NT2/D1 (cell line): ENCODE data around the gene DNAJC22.

Source experiments
- DNase-seq: peaks from one replicate; pipeline ENCODE4 v3.0.0-alpha.2; 2011; ENCODE audit warnings: low read depth, low spot score
- H3K27me3 ChIP-seq: 2 replicates; pipeline ENCODE4 v1.6.0; 2011; ENCODE audit warnings: mild to moderate bottlenecking; ENCODE audit not compliant: insufficient read length, insufficient read depth
- H3K36me3 ChIP-seq: 2 replicates; pipeline ENCODE4 v1.6.1; 2011; ENCODE audit warnings: mild to moderate bottlenecking, low read length, mixed read lengths; ENCODE audit not compliant: insufficient read depth, insufficient read length
- H3K4me1 ChIP-seq: 2 replicates; pipeline ENCODE4 v1.5.1; 2011; ENCODE audit not compliant: insufficient read depth, insufficient read length
- H3K4me3 ChIP-seq: 2 replicates; pipeline ENCODE4 v1.5.1; 2011; ENCODE audit warnings: low read depth; ENCODE audit not compliant: insufficient read length
- H3K9ac ChIP-seq: 2 replicates; pipeline ENCODE4 v1.6.0; 2011; ENCODE audit warnings: low read depth; ENCODE audit not compliant: insufficient read length
- H3K9me3 ChIP-seq: 2 replicates; pipeline ENCODE4 v1.5.1; 2011; ENCODE audit warnings: mild to moderate bottlenecking, low read length; ENCODE audit not compliant: insufficient read depth
- SUZ12 ChIP-seq: IDR thresholded peaks from 2 replicates; pipeline ENCODE4 v1.6.1; 2011; ENCODE audit not compliant: insufficient read length, insufficient read depth; ENCODE audit errors: extremely low read depth
- YY1 ChIP-seq: IDR thresholded peaks from 2 replicates; pipeline ENCODE4 v1.6.1; 2011; ENCODE audit not compliant: insufficient read length, insufficient read depth
- ZNF274 ChIP-seq: IDR thresholded peaks from 2 replicates; pipeline ENCODE4 v1.6.1; 2011; ENCODE audit warnings: mild to moderate bottlenecking, low read depth, low read length

DNAJC22 gene

GRCh38 chr12:49342914-49343731 is 3.6 kb upstream of the DNAJC22 start:
- TF ChIP-seq YY1 (no peak), SUZ12 (peak; percentile 20), ZNF274 (no peak)
- Histone ChIP-seq H3K36me3 (no peaks in the 10 kb centered on the region), H3K27me3 (peaks cover 90% of the 10 kb centered on the region), H3K9me3 (no peaks in the 10 kb centered on the region; the same call in 1 of the 2 replicates), H3K9ac (peak overlapping the region; percentile 22), H3K4me1 (peaks cover 25% of the 10 kb centered on the region), H3K4me3 (peak overlapping the region; percentile 31)
- DNase-seq = no peak

GRCh38 chr12:49344486-49345050 is 2.1 kb upstream of the DNAJC22 start:
- Histone ChIP-seq H3K4me1 (peaks cover 15% of the 10 kb centered on the region), H3K4me3 (no peak overlapping the region)

GRCh38 chr12:49345051-49345824 is 1.4 kb upstream of the DNAJC22 start:
- H3K4me3 ChIP-seq = peak overlapping the region; percentile 49
- peaks cover 13% of the 10 kb centered on the region for H3K4me1 ChIP-seq
- no peaks in the 10 kb centered on the region; the same call in 1 of the 2 replicates for H3K9me3 ChIP-seq
- H3K9ac ChIP-seq = peak overlapping the region; percentile 51
- TF ChIP-seq ZNF274 (no peak), SUZ12 (peak; percentile 84), YY1 (no peak)
- no peaks in the 10 kb centered on the region for H3K36me3 ChIP-seq
- DNase-seq = no peak
- H3K27me3 ChIP-seq = peaks cover 91% of the 10 kb centered on the region

More at GRCh38 chr12:49344486-49345050, 2.1 kb upstream of the DNAJC22 start:
- Histone ChIP-seq H3K27me3 (peaks cover 95% of the 10 kb centered on the region), H3K36me3 (no peaks in the 10 kb centered on the region), H3K9me3 (no peaks in the 10 kb centered on the region; the same call in 1 of the 2 replicates), H3K9ac (no peak overlapping the region)
- TF ChIP-seq ZNF274 (no peak), SUZ12 (no peak), YY1 (no peak)
- DNase-seq = no peak

- DNase-seq = no peak
- Histone ChIP-seq H3K9ac (peak overlapping the region; percentile 63), H3K4me1 (peaks cover 13% of the 10 kb centered on the region), H3K4me3 (peak overlapping the region; percentile 49), H3K36me3 (no peaks in the 10 kb centered on the region), H3K9me3 (no peaks in the 10 kb centered on the region; the same call in 1 of the 2 replicates), H3K27me3 (peaks cover 83% of the 10 kb centered on the region)
- TF ChIP-seq ZNF274 = no peak
- TF ChIP-seq YY1 = no peak
- TF ChIP-seq SUZ12 = no peak
Observed at GRCh38 chr12:49345825-49346658, 646 bp upstream of the DNAJC22 start.

GRCh38 chr12:49347311-49348193 is 864 bp downstream of the DNAJC22 start:
- TF ChIP-seq ZNF274 (no peak), SUZ12 (no peak), YY1 (no peak)
- no peaks in the 10 kb centered on the region for H3K9me3 ChIP-seq
- peak overlapping the region; percentile 49 for H3K4me3 ChIP-seq
- no peaks in the 10 kb centered on the region for H3K36me3 ChIP-seq
- DNase-seq = no peak
- peak overlapping the region; percentile 65 for H3K9ac ChIP-seq
- peaks cover 13% of the 10 kb centered on the region for H3K4me1 ChIP-seq
- H3K27me3 ChIP-seq = peaks cover 69% of the 10 kb centered on the region

- Histone ChIP-seq H3K9ac (no peak overlapping the region), H3K9me3 (no peaks in the 10 kb centered on the region), H3K4me3 (no peak overlapping the region), H3K4me1 (peaks cover 12% of the 10 kb centered on the region), H3K36me3 (no peaks in the 10 kb centered on the region), H3K27me3 (peaks cover 59% of the 10 kb centered on the region)
- TF ChIP-seq ZNF274 (no peak), SUZ12 (no peak), YY1 (no peak)
- no peak for DNase-seq
Observed at GRCh38 chr12:49348781-49349180, 2.1 kb downstream of the DNAJC22 start.
